Cardiac fibroblast (primary cell): Measurements from ENCODE around the gene RHOA.

Experiments used
- DNase-seq, 2 donors: peaks; one replicate each; pipeline versions ENCODE4 v3.0.0 to v3.0.0-alpha.2; 2010; ENCODE audit warnings: low read depth in 2 of 2
- H3K4me3 ChIP-seq, 2 donors: replicated peaks in 1 of 2; 1 replicate in 1 of 2; 2 replicates in 1 of 2; pipeline ENCODE4 v1.5.1; 2011; ENCODE audit warnings: low read depth in 2 of 2, low read length in 2 of 2, mild to moderate bottlenecking in 2 of 2, moderate library complexity in 1 of 2
- TF ChIP-seq, protein P1 (sequence below): IDR thresholded peaks from one replicate; pipeline ENCODE4 v1.5.1; 2011; ENCODE audit warnings: low read depth, mild to moderate bottlenecking, low read length, inconsistent platforms

RHOA gene

DNA sequence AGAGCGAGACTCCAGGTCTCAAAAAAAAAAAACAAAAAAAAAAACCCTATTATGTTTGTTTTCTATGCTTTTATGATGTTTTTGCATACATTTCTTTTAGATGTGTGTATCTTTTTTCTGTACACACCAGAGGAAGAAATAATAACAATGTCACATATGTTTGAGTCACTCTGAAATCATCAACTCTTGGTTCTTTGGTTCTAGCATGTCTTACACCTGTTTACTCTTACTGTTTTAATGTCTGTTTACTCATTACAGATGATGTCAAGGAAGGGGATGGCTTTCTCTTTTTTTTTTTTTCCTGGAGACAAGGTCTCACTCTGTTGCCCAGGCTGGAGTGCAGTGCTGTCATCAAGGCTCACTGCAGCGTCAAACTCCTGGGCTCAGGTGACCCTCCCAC is 24.1 kb downstream of the RHOA start:
- DNase-seq: peak in 1 of 2 donors; percentile 64
- no peak overlapping the region for H3K4me3 ChIP-seq
- TF ChIP-seq, protein P1, sequence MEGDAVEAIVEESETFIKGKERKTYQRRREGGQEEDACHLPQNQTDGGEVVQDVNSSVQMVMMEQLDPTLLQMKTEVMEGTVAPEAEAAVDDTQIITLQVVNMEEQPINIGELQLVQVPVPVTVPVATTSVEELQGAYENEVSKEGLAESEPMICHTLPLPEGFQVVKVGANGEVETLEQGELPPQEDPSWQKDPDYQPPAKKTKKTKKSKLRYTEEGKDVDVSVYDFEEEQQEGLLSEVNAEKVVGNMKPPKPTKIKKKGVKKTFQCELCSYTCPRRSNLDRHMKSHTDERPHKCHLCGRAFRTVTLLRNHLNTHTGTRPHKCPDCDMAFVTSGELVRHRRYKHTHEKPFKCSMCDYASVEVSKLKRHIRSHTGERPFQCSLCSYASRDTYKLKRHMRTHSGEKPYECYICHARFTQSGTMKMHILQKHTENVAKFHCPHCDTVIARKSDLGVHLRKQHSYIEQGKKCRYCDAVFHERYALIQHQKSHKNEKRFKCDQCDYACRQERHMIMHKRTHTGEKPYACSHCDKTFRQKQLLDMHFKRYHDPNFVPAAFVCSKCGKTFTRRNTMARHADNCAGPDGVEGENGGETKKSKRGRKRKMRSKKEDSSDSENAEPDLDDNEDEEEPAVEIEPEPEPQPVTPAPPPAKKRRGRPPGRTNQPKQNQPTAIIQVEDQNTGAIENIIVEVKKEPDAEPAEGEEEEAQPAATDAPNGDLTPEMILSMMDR: no peak

DNA sequence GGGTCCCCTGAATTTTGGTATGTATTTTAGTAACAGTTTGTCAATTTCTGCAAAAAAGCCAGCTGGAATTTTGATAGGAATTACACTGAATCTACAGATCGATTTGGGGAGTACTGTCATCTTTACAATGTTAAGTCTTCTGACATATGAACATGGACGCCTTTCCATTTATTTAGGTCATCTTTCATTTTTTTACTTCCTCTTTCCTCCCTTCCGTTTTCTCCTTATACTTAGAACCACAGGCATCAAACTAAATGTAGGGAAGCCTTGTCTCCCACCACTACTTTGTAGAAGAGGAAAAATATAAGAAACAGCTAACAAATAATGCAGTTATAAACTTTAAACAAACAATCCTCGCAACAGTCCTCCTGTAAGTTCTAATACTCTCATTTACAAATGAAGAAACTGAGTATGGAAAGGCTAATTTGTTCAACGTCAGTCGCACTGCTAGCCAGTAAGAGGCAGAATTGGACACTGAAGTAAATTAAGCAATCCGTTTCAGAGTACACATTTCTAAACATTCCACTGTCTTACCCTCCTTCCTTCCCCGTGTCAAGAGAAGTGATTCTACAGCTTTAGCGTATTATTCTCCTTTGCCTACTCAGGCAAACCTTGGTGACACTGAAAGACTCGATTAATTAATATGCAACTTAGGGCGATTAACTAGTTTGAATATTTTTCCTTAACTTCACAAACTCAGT is 25.6 kb downstream of the RHOA start:
- TF ChIP-seq, protein P1: no peak
- H3K4me3 ChIP-seq: no peak overlapping the region
- no peak for DNase-seq

DNA sequence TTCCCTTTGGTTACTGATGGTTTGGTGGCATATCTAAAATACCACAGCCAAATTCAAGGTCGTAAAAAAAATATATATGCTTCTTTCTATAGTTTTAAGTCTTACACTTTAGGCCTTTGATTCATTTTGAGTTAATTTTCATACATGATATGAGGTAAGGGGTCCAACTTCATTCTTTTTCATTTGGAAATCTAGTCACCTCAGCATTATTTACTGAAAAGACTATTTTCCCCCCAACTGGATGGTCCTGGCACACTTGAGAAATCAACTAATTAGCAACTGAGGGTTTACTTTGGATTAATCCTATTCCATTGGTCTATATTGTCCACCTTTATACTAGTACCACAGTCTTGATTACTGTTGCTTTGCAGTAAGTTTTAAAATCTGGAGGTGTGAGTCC is 26.2 kb downstream of the RHOA start:
- DNase-seq: no peak
- no peak overlapping the region for H3K4me3 ChIP-seq
- TF ChIP-seq, protein P1: no peak

DNA sequence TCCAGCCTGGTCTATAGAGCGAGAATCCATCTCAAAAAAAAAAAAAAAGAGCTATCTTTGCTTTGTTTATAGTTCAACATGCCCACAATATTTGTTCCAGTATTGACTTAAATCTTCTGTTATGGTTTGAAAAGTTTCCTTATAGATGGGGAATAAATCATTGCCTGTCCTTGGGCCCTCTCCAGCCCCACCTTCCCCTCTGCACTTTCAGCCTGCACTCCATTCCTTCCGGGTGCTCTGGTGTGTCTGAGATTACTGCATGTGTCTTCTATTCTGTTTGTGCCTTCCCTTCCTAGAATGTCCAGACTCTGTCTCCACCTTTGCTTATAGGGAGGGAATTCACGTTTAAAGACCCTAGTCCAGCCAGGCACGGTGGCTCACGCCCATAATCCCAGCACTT is 28.4 kb downstream of the RHOA start:
- no peak for DNase-seq
- TF ChIP-seq, protein P1: no peak
- no peak overlapping the region for H3K4me3 ChIP-seq

DNA sequence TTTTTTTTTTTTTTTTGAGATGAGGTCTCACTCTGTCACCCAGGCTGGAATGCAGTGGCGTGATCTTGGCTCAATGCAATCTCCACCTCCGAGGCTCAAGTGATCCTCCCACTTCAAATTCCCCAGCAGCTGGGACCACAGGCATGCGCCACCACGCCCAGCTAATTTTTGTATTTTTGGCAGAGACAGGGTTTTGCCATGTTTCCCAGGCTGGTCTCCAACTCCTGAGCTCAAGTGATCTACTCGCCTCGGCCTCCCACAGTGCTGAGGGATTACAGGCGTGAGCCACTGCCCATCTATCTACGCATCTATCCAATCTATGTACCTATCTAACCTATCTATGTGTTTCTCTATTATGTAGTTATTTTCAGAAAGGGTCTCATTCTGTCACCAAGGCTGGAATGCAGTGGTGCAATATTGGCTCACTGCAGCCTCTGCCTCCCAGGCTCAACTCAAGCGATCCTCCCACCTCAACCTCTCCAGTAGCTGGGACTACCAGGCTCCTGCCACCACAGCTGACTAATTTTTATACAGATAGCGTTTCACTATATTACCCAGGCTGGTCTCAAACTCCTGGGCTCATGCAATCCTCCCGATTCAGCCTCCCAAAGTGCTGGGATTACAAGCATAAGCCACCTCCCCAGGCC is 33.4 kb downstream of the RHOA start:
- peak; percentile 80 to 92 for DNase-seq
- TF ChIP-seq, protein P1: no peak
- H3K4me3 ChIP-seq: no peak overlapping the region

DNA sequence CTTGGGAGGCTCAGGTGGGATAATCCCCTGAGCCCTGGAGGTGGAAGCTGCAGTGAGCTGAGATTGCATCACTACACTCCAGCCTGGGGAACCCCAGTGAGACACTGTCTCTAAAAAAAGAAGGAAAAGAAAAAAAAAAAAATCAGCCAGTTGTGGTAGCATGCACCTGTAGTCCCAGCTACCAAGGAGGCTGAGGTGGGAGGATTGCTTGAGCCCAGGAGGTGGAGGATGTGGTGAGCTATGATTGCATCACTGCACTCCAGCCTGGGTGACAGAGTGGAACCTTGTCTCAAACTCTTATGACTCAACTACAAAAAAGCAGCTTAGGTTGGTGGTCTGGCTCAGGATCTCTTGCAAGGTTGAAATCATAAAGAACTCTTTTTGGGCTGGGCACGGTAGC is 34.3 kb downstream of the RHOA start:
- DNase-seq: peak; percentile 35 to 85
- TF ChIP-seq, protein P1: no peak
- H3K4me3 ChIP-seq: no peak overlapping the region
